Activated CD8-positive, alpha-beta T cell treated with anti-CD3 and anti-CD28 coated beads, Interleukin-2, amount 10 ng/mL, durations not matched to agents 7 days and 5 days (primary cell): ENCODE results near the gene TAGLN. TPM values are rescaled to one million over a fixed set of nuclear protein-coding genes. Genes with fewer than 3 reads are reported as not detected.
"Not testable (repeated sequence)": the region's sequence is repeated elsewhere in the genome, so short reads cannot be mapped to it uniquely, and the experiment has no call there.

Experiments
- ATAC-seq: fragments of 150-1000 bp; cut with Tn5 transposase; one replicate; pipeline ENCODE4 v1.10.0; 2021; ENCODE audit warnings: moderate library complexity
- CTCF ChIA-PET: fragments of 350-600 bp; sonication (Branson Sonifier 250); formaldehyde crosslinking; loops from one replicate; lab custom pipeline; 2021; ENCODE audit warnings: antibody characterized with exemption; lab: Charles Lee
- POLR2A ChIA-PET: fragments of 350-600 bp; sonication (Branson Sonifier 250); formaldehyde crosslinking; loops from one replicate; lab custom pipeline; 2021; ENCODE audit warnings: antibody characterized with exemption; lab: Charles Lee
- DNase-seq: peaks from one replicate; pipeline ENCODE4 v3.0.0-alpha.2; 2020
- H3K27ac Mint-ChIP-seq: one replicate; pipeline ENCODE4 v1.8.0; 2021; ENCODE audit warnings: mild to moderate bottlenecking, mixed read lengths
- H3K27me3 Mint-ChIP-seq: one replicate; pipeline ENCODE4 v1.8.0; 2021; ENCODE audit warnings: low read depth, mixed read lengths
- H3K36me3 Mint-ChIP-seq: one replicate; pipeline ENCODE4 v1.8.0; 2021; ENCODE audit warnings: low read depth, mixed read lengths
- H3K4me1 Mint-ChIP-seq: one replicate; pipeline ENCODE4 v1.8.0; 2021; ENCODE audit warnings: low read depth, mixed read lengths
- H3K4me3 Mint-ChIP-seq: one replicate; pipeline ENCODE4 v1.8.0; 2021; ENCODE audit warnings: mild to moderate bottlenecking, mixed read lengths
- H3K9me3 Mint-ChIP-seq: one replicate; pipeline ENCODE4 v1.8.0; 2022; ENCODE audit warnings: mixed read lengths; ENCODE audit not compliant: insufficient read depth
- total RNA-seq, 2 experiments: library from RNA; stranded (reverse); gene quantifications; one replicate each; pipeline ENCODE4 v1.2.3, GENCODE V29; 2021

Gene TAGLN
- total RNA-seq, 2 experiments from 2014 or later = 2.4 to 2.6 TPM

GRCh38 chr11:117181586-117182550 lies 17.3 kb upstream of the TAGLN start:
- ATAC-seq = no peak

GRCh38 chr11:117182551-117182935 lies 16.6 kb upstream of the TAGLN start:
- Mint-ChIP-seq H3K27me3 (no peaks in the 10 kb centered on the region), H3K36me3 (peaks cover 2% of the 10 kb centered on the region), H3K9me3 (no peaks in the 10 kb centered on the region), H3K4me1 (peaks cover 32% of the 10 kb centered on the region), H3K4me3 (no peak overlapping the region), H3K27ac (no peak overlapping the region)
- DNase-seq (no peak), ATAC-seq (no peak)
- ChIA-PET CTCF (interaction anchor here (1.0 to 7.8 kb wide), 4 partner anchors 38 to 47 kb away, joined by 4 to 124 read pairs (median 19); partner anchors contain the start of genes PAFAH1B2, PCSK7 and RNF214), POLR2A (interaction anchor here (1.4 kb wide), 1 partner anchor 44 kb away, joined by 3 read pairs; no protein-coding TSS in a partner anchor)

More at GRCh38 chr11:117181586-117182550, 17.3 kb upstream of the TAGLN start:
- ChIA-PET CTCF (interaction anchor here (1.0 to 7.8 kb wide), 8 partner anchors 9 to 48 kb away, joined by 3 to 124 read pairs (median 8); partner anchors contain the start of genes PAFAH1B2, PCSK7 and RNF214), POLR2A (interaction anchor here (1.4 kb wide), 1 partner anchor 45 kb away, joined by 3 read pairs; no protein-coding TSS in a partner anchor)
- Mint-ChIP-seq H3K4me3 (no peak overlapping the region), H3K9me3 (no peaks in the 10 kb centered on the region), H3K36me3 (peaks cover 2% of the 10 kb centered on the region), H3K4me1 (peaks cover 32% of the 10 kb centered on the region), H3K27ac (no peak overlapping the region), H3K27me3 (no peaks in the 10 kb centered on the region)
- DNase-seq = no peak

GRCh38 chr11:117183178-117183577 lies 16.0 kb upstream of the TAGLN start:
- ATAC-seq, H3K27me3 Mint-ChIP-seq, H3K4me3 Mint-ChIP-seq, POLR2A ChIA-PET, DNase-seq, H3K9me3 Mint-ChIP-seq, H3K36me3 Mint-ChIP-seq, H3K27ac Mint-ChIP-seq: not testable (repeated sequence)
- CTCF ChIA-PET = interaction anchor here (1.1 to 7.8 kb wide), 2 partner anchors 38 to 46 kb away, joined by 4 to 124 read pairs; partner anchors contain the start of genes PCSK7 and RNF214
- H3K4me1 Mint-ChIP-seq = peaks cover 26% of the 10 kb centered on the region

- Mint-ChIP-seq H3K4me1 (peaks cover 21% of the 10 kb centered on the region), H3K27ac (peak overlapping the region; percentile 31), H3K27me3 (no peaks in the 10 kb centered on the region), H3K4me3 (no peak overlapping the region), H3K9me3 (no peaks in the 10 kb centered on the region), H3K36me3 (peaks cover 2% of the 10 kb centered on the region)
- ATAC-seq (no peak), DNase-seq (no peak)
- ChIA-PET CTCF (interaction anchor here (1.1 to 7.8 kb wide), 2 partner anchors 37 to 46 kb away, joined by 4 to 124 read pairs; partner anchors contain the start of genes PCSK7 and RNF214), POLR2A (no interaction called here)
Measured at GRCh38 chr11:117183724-117184349, 15.3 kb upstream of the TAGLN start.

- ChIA-PET POLR2A (interaction anchor here (0.7 kb wide), 1 partner anchor 11 kb away, joined by 3 read pairs; no protein-coding TSS in a partner anchor), CTCF (interaction anchor here (1.2 to 1.4 kb wide), 2 partner anchors 34 to 41 kb away, joined by 3 to 5 read pairs; no protein-coding TSS in a partner anchor)
- Mint-ChIP-seq H3K27ac (peak overlapping the region; percentile 10), H3K4me1 (peaks cover 4% of the 10 kb centered on the region), H3K36me3 (peaks cover 2% of the 10 kb centered on the region), H3K4me3 (no peak overlapping the region), H3K27me3 (no peaks in the 10 kb centered on the region), H3K9me3 (no peaks in the 10 kb centered on the region)
- ATAC-seq (no peak), DNase-seq (no peak)
Measured at GRCh38 chr11:117185736-117186430, 13.3 kb upstream of the TAGLN start.

GRCh38 chr11:117186431-117186761 lies 12.8 kb upstream of the TAGLN start:
- Mint-ChIP-seq H3K36me3 (peaks cover 2% of the 10 kb centered on the region), H3K27me3 (no peaks in the 10 kb centered on the region), H3K9me3 (no peaks in the 10 kb centered on the region), H3K27ac (peak overlapping the region; percentile 10), H3K4me1 (no peaks in the 10 kb centered on the region), H3K4me3 (no peak overlapping the region)
- ChIA-PET CTCF (interaction anchor here (1.2 to 1.4 kb wide), 2 partner anchors 33 to 40 kb away, joined by 3 to 5 read pairs; no protein-coding TSS in a partner anchor), POLR2A (no interaction called here)
- DNase-seq = no peak
- no peak for ATAC-seq

- no peaks in the 10 kb centered on the region for H3K4me1 Mint-ChIP-seq
- H3K9me3 Mint-ChIP-seq = no peaks in the 10 kb centered on the region
- ATAC-seq (no peak), DNase-seq (no peak)
- ChIA-PET POLR2A (no interaction called here), CTCF (no interaction called here)
- no peak overlapping the region for H3K27ac Mint-ChIP-seq
- no peaks in the 10 kb centered on the region for H3K27me3 Mint-ChIP-seq
- H3K36me3 Mint-ChIP-seq = peaks cover 5% of the 10 kb centered on the region
- no peak overlapping the region for H3K4me3 Mint-ChIP-seq
Measured at GRCh38 chr11:117187007-117187406, 12.2 kb upstream of the TAGLN start.

- no peaks in the 10 kb centered on the region for H3K4me1 Mint-ChIP-seq
- ATAC-seq (no peak), DNase-seq (no peak)
Measured at GRCh38 chr11:117187428-117187798, 11.8 kb upstream of the TAGLN start.

GRCh38 chr11:117187799-117188481 lies 11.2 kb upstream of the TAGLN start:
- DNase-seq (no peak), ATAC-seq (no peak)
- no peak overlapping the region for H3K4me3 Mint-ChIP-seq
- no peaks in the 10 kb centered on the region for H3K9me3 Mint-ChIP-seq
- peaks cover 3% of the 10 kb centered on the region for H3K4me1 Mint-ChIP-seq
- H3K36me3 Mint-ChIP-seq = peaks cover 6% of the 10 kb centered on the region
- ChIA-PET POLR2A (no interaction called here), CTCF (no interaction called here)
- H3K27me3 Mint-ChIP-seq = no peaks in the 10 kb centered on the region
- H3K27ac Mint-ChIP-seq = no peak overlapping the region

More at GRCh38 chr11:117187428-117187798, 11.8 kb upstream of the TAGLN start:
- Mint-ChIP-seq H3K27me3 (no peaks in the 10 kb centered on the region), H3K27ac (no peak overlapping the region), H3K9me3 (no peaks in the 10 kb centered on the region), H3K4me3 (no peak overlapping the region), H3K36me3 (peaks cover 5% of the 10 kb centered on the region)
- CTCF ChIA-PET = no interaction called here
- POLR2A ChIA-PET = no interaction called here

- H3K4me1 Mint-ChIP-seq = peaks cover 5% of the 10 kb centered on the region
- no peak overlapping the region for H3K27ac Mint-ChIP-seq
- ChIA-PET CTCF (no interaction called here), POLR2A (no interaction called here)
- ATAC-seq (no peak), DNase-seq (no peak)
- H3K9me3 Mint-ChIP-seq = no peaks in the 10 kb centered on the region
- no peak overlapping the region for H3K4me3 Mint-ChIP-seq
- H3K27me3 Mint-ChIP-seq = no peaks in the 10 kb centered on the region
- peaks cover 9% of the 10 kb centered on the region for H3K36me3 Mint-ChIP-seq
Measured at GRCh38 chr11:117188620-117189081, 10.5 kb upstream of the TAGLN start.
